ENCODE data around the gene ING1.
"Not testable (repeated sequence)": the region's sequence is repeated elsewhere in the genome, so short reads cannot be mapped to it uniquely, and the experiment has no call there.

The ING1 gene

GRCh38 chr13:110714797-110715394 lies 1.4 kb downstream of the ING1 start:
- in situ Hi-C loops (cut with MboI; ENCODE audit: low sequenced_read_pairs) = no loop called here

DNA sequence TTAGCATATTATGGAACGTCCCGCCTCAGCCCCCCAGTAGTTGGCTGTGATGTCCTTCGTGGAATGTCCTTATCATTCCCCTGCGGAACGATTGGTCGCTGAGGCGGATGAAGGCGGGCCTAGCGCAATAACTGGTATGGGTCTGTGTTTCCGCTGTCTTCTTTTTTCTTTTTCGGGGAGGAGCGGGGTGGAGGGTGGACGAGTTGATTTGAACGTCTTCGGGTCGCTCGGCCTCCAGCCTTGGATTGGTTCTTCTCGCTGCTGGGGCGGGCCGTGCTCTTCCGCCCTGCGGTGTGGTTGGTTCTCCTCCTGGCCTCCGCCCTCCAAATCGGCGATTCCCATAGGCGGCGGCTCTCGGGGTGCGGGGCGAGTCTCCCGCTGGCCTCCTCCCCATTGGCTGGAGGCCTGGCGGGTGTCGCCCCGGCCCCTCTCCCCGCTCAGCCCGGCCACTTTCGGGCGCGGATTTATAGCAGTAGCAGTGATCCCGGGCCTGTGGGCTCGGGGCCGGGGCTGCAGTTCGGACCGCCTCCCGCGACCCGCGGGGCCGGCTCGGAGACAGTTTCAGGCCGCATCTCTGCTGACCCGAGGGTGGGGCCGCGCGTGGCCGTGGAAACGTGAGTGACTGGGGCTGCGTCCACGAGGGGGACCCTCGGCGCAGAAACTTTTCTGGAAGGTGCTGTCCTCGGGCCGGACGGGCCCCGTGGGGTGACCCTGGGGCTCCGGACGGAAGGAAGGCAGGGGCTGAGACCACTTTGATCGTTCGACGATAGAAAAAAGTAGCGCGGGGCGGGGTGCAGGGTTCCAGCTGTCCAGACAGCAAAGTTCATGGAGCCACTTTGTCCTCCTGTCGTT lies 2.1 kb downstream of the ING1 start:
- in situ Hi-C loops (cut with MboI; ENCODE audit: low sequenced_read_pairs) = no loop called here

DNA sequence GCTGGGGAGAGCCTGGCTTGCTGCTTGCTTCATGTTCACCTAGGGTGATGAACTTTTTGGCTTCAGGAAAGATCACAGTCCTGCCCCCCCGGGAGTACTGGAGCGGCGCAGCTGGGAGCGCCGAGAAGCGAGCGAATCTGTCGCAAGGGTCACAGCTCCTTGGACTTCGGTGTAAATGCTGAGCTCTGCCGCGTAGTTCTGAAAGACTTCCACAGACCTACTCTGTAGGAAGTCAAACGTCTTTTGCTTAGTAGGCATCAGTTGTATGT lies 2.7 kb downstream of the ING1 start:
- in situ Hi-C loops (cut with MboI; ENCODE audit: low sequenced_read_pairs) = no loop called here

- in situ Hi-C loops (cut with MboI; ENCODE audit: low sequenced_read_pairs) = no loop called here
These were observed 5.7 kb downstream of the ING1 start for GRCh38 chr13:110719036-110719710.

DNA sequence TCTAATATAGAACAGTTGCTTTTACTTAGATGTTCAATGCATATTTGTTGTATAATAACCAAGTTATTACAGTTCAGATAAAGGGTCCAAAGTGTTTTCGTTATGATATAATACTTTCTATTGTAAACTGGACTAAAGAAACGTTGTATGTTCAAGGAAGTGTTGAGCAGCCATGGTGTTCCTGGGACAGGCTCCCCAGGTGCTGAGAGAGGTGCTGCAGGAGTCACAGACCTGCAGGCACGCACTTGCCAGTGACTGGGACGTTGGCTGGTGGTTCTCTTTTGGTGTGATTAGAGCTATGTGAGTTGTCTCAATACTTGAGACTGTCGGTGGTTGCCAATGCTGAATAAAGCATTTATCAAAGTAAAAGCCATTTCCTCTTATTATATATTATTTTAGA lies 9.5 kb downstream of the ING1 start:
- in situ Hi-C loops (cut with MboI; ENCODE audit: low sequenced_read_pairs) = no loop called here

GRCh38 chr13:110723598-110723997 lies 10.1 kb downstream of the ING1 start:
- in situ Hi-C loops (cut with MboI; ENCODE audit: low sequenced_read_pairs) = no loop called here

GRCh38 chr13:110726153-110726552 lies 12.7 kb downstream of the ING1 start:
- in situ Hi-C loops (cut with MboI; ENCODE audit: low sequenced_read_pairs) = not testable (repeated sequence)

- in situ Hi-C loops (cut with MboI; ENCODE audit: low sequenced_read_pairs) = no loop called here
These were observed 13.2 kb downstream of the ING1 start for GRCh38 chr13:110726726-110727125.

DNA sequence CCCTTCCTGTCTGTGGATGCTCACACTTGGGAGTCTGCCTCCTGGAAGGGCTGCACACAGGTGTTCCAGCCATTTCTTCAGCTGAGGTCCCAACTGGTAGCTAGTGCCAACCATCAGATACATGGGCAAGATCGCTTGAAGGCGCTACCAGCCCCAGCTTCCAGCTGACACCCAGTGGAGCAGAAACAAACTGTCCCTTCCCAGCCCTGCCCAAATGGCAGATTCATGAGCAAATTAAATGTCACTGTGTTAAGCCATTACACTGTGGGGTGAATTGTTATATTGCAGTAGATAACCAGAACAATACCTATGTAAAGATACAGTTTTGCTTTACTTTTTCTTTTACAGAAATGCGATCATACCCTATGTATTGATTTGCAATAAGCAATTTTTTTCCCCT lies 17.6 kb downstream of the ING1 start:
- in situ Hi-C loops (cut with MboI; ENCODE audit: low sequenced_read_pairs) = no loop called here

DNA sequence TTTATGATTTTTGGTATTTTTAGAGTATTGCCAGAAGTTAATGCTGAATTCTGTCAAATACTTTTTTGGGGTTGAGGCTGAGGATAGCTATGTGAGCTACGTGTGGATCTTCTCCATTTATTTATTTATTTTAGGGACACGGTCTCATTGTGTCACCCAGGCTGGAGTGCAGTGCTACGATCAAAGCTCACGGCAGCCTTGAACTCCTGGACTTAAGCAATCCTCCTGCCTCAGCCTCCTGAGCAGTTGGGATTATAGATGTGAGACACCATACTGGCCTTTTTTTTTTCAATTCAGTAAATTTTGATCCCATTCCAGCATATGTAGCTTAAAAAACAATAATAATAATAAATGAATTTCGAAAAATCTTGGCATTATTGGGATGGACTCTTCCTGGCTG lies 21.1 kb downstream of the ING1 start:
- in situ Hi-C loops (cut with MboI; ENCODE audit: low sequenced_read_pairs) = no loop called here

- in situ Hi-C loops (cut with MboI; ENCODE audit: low sequenced_read_pairs) = no loop called here
These were observed 24.1 kb downstream of the ING1 start for GRCh38 chr13:110737555-110737954.

GRCh38 chr13:110743687-110744086 lies 30.2 kb downstream of the ING1 start:
- in situ Hi-C loops (cut with MboI; ENCODE audit: low sequenced_read_pairs) = no loop called here

GRCh38 chr13:110746438-110746837 lies 32.9 kb downstream of the ING1 start:
- in situ Hi-C loops (cut with MboI; ENCODE audit: low sequenced_read_pairs) = no loop called here

DNA sequence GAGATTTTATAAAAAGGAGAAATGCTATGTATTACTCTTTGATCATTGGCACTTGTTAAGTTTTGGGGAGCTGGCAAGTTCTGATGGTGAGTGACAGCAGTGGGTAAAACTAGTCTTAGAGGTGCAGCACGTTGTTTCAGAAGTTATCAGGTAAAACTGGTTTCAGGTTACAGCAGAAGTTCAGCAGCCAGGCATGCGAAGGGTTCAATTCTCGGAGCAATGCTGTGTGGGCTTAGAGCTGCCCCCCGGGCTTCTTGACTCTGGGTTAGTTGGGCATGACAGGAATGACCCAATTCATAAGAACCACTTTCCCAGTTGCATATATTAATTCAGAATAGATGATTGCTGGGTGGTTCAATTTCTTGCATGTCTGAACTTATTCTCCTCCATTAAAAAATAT lies 34.8 kb downstream of the ING1 start:
- in situ Hi-C loops (cut with MboI; ENCODE audit: low sequenced_read_pairs) = no loop called here

GRCh38 chr13:110756219-110756631 lies 42.7 kb downstream of the ING1 start:
- in situ Hi-C loops (cut with MboI; ENCODE audit: low sequenced_read_pairs) = no loop called here

GRCh38 chr13:110757296-110757695 lies 43.8 kb downstream of the ING1 start:
- in situ Hi-C loops (cut with MboI; ENCODE audit: low sequenced_read_pairs) = no loop called here

GRCh38 chr13:110758195-110758805 lies 44.8 kb downstream of the ING1 start:
- in situ Hi-C loops (cut with MboI; ENCODE audit: low sequenced_read_pairs) = no loop called here

GRCh38 chr13:110759710-110760109 lies 46.2 kb downstream of the ING1 start:
- in situ Hi-C loops (cut with MboI; ENCODE audit: low sequenced_read_pairs) = no loop called here

GRCh38 chr13:110760611-110761010 lies 47.1 kb downstream of the ING1 start:
- in situ Hi-C loops (cut with MboI; ENCODE audit: low sequenced_read_pairs) = no loop called here

- in situ Hi-C loops (cut with MboI; ENCODE audit: low sequenced_read_pairs) = no loop called here
These were observed 53.4 kb downstream of the ING1 start for GRCh38 chr13:110766671-110767430.

DNA sequence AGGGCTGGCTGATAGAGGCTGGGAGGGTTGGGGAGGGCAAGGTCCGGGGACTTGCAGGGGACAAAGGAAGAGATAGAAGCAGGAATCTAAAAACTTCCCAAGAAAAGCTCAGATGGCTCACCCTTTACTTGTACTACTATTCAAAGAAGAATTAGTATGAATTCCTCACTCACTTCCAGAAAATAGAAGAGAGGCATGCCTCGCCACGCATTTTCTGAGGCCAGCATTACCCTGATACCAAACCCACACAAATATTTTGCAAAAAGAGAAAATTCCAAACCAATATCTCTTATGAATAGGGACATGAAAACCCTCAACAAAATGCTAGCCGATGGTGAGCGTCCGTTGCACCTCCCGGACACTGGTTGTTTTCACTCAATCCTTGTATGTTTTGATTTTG lies 54.0 kb downstream of the ING1 start:
- in situ Hi-C loops (cut with MboI; ENCODE audit: low sequenced_read_pairs) = no loop called here

All from HL-60/S4 (cell line).